DMS79 (cell line): Measurements from ENCODE around the gene MTA1.

Source experiments
- DNase-seq: peaks from one replicate; lab custom pipeline; 2025; lab: John Stamatoyannopoulos, UW

The MTA1 gene

DNA sequence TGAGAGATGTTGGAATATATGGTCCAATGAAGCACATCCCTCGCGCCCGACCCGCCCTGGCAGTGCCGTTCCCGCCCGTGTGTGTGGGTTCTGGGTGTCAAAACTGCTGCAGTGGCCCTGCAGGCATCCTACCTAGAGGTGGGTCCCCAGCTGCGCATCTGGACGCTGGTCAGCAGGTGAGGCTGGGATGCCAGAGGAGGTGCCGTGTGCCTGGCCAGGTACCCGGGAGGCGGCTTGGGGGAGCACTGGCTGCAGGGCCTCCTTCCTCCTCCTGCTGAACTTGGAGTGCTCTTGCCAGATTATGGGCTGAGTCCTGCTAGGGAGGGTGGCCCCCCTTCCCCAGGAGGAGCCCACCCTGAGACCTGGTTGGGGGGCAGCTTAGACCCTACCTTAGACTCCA lies 5.2 kb downstream of the MTA1 start:
- DNase-seq = no peak

DNA sequence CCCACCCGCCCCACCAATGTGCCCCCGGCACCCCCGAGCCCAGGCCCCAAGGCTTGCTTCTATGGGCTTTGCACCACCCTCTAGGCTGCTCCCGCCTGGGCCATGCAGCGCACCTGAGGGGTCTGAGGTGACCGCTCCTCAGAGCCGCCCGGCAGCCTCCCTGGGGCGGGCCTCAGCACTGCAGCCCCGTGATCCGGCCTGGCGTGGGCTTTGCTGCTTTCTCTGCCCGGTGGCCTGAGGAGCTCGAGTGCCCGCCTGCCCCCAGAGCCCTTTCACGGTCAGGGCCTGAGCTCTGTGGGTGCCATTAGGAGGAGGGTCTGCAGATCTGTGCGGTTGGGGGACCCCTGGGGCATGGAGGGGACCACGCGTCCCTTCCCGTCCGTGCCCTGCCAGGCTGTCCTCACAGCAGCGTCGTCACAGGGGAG lies 6.2 kb downstream of the MTA1 start:
- DNase-seq = no peak

DNA sequence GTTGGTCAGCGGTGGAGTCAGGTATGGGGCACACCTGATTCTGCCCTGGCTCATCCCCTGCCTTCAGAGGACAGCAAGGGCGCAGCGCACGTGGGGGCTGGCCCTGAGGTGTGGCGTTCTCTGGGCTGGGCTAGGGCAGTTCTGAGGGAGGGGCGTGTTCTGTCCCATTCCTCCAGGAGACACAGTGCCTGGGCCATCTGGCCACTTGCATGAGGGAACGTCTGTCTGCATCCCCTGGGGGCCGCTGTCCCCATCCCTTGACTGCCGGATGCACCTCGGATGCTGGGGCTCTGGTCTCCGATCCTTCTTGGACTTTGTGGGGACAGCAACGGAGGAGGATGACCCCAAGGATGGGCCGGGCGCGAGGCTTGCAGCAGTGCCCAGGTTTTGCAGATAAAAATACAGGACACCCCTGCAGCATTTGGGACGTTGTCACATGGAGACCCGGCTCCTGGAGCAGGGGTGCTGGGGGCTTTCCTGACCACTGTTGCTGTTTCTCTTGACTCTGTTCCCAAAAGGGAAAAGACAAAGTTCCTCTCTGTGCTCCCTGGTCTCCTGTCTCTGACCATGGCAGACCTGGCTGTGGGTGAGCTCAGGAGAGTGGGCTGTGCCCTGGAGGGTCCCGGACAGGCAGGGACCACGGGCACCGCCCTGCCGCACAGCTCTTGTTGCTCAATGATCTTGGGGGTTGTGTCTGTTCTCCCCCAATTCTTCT lies 6.9 kb downstream of the MTA1 start:
- no peak for DNase-seq

DNA sequence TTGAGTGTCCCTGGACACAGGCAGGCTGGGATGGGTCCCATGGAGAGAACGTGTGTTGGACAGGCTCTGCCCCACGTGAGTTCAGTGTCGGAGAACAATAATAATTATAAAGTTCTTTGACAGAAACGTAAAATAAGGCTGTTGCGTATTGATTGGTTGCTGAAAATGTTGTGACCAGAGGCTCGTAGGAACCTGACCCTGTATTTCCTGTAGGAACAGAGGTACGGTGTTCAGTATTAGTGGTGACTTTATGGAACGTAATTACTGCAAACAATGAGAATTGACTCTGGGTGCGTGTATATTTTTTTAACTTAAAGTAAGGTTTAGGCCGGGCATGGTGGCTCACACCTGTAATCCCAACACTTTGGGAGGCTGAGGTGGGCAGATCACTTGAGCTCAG lies 7.8 kb downstream of the MTA1 start:
- DNase-seq = no peak

DNA sequence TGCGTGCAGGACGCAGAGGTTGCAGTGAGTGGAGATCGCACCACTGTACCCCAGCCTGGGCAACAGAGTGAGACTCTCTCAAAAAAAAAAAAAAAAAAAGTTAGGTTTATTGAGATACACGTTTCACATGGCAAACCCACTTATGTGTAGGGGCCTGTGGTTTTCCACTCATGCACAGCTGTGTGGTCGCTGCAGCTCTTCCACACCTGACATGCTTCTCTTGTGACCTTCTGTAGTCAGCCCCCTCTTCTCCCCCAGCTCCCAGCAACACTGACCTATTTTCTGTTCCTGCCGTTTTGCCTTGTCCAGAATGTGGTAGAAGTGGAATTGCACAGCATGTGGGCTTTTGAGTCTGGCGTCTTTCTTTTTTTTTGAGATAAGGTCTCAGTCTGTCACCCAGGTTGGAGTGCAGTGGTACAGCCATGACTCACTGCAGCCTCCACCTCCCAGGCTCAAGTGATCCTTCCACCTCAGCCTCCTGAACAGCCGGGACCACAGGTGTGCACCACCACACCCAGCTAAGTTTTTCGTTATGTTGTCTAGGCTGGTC lies 8.4 kb downstream of the MTA1 start:
- DNase-seq = no peak

DNA sequence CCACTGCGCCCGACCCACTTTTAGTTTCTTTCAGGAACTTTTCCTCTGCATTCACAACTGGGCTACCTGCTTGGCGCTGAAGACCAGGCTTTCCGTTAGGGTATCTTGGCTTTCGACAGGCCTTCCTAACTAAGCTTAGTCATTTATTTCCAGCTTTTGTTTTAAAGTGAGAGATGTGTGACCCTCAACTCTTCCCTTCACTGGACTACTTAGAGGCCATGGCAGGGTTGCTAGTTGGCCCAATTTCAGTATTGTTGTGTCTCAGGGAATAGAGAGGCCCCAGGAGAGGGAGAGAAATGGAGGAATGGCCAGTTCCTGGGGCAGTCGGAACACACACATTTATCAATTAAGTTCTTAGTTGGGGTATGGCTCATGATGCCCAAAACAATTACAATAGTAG lies 10.4 kb downstream of the MTA1 start:
- no peak for DNase-seq

DNA sequence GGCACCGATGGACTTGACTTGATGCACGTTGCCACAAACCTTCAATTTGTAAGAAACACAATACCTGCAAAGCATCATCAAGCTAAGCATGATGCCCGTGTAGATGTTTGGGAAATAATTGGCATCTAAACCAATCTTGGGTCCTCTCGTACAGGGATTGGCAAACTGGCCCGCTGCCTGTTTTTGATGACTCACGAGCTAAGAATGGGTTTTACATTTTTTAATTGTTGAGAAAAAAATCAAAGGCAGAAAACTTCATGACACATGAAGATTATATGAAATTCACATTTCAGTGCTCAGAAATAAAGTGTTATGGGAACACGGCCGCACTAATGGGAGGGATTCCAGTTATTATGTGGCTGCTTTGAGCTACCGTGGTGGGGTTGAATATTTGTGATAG lies 10.9 kb downstream of the MTA1 start:
- DNase-seq = no peak

DNA sequence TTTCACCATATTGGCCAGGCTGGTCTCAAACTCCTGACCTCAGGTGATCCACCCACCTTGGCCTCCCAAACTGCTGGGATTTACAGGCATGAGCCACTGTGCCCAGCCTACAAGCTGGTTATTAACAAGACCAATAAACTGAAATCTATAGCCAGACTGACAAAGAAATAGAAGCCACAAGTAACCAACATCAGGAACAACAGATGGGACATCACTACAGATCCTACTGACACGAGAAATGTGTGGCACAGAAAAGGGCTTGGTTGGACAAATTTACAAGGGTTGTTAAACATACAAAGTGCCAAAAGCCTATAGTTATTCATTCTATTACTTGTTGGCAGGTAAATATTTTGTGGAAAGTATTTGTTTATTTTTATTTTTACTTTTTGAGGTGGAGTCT lies 11.6 kb downstream of the MTA1 start:
- no peak for DNase-seq

DNA sequence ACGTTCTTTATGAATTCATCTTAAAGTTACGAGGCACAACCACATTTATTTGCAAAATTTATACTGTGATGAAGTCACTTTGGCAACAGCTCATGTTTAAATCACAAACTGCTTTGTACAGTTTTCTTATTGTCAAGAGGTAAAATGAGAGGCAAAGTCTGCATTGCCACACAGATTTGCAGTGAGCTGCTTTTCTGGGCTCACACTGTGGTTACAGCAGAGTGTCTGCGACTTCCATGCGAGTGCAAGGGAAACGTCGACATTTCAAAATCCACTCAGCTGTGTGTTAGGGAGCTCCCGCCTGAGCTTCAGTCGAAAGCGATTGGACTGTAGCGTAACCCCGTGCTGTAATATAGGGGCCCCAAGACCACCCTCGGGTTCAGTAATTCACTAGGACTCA lies 13.0 kb downstream of the MTA1 start:
- no peak for DNase-seq

DNA sequence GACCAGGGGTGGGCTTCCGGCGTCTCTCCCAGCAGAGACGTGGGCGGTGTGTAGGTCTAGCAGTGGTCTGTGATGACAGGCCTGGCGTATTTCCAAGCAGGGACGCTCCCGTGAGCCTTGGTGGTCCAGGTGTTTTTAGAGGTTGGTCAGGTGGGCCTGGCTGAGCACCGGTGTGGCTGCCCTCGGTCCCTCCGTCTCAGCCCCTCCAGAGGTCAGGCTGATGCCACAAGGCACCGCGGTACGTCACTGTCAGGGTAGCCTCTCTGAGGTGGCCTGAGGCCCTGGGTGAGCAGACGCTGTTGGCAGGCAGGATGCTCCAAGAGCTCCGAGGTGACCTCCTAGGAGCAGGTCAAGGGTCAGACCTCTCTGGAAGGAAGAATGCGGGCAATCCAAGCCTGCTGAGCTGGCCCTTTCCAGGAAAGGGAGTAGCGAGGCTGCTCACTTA lies 13.6 kb downstream of the MTA1 start:
- no peak for DNase-seq

DNA sequence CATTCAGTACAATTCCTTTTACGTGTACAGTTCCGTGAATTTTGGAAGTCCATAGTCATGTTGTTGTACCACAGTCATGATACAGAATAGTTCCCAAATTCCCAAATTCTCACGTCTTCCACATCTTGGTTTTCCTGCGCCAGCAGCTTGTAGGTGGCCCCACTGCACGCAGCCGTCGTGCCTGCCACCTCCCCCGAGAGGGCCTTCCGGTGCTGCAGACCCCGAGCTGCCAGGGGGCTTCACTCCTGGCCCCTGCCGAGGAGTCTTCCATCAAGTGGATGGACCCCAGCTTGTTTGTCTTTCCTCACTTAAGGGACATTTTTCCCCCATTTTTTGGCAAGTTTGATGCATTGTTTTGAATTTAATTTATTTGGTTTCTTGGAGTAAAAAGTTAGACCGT lies 16.8 kb downstream of the MTA1 start:
- no peak for DNase-seq

DNA sequence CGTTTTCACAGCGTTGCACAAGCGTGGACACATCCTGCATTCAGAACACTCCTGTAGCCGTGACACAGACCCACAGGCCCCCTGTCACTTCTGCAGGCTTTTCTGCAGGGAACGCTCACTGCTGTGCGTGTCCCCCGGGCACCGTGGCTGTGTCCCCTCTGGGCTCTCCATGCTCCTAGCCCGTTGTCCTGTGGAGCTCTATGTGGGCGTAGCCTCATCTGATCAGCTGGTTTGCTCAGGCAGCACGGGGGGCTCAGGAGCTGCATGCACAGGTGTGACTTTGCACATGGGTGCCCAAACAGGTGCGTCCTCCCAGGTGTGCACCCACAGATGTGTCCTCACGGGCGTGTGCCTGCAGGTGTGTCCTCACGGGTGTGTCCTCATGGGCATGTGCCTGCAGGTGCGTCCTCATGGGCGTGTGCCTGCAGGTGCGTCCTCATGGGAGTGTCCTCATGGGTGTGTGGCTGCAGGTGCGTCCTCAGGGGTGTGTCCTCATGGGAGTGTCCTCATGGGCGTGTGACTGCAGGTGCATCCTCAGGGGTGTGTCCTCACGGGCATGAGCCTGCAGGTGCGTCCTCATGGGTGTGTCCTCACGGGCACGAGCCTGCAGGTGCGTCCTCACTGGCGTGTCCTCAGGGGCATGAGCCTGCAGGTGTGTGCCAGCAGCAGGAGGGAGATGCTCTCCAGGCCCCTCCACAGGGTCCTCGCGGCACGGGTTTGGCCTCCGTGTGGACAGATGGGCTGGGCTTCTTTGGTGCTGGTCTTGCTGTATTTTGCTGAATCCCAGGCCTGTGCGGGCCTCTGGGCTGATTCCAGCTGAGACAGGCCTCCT lies 17.5 kb downstream of the MTA1 start:
- no peak for DNase-seq

DNA sequence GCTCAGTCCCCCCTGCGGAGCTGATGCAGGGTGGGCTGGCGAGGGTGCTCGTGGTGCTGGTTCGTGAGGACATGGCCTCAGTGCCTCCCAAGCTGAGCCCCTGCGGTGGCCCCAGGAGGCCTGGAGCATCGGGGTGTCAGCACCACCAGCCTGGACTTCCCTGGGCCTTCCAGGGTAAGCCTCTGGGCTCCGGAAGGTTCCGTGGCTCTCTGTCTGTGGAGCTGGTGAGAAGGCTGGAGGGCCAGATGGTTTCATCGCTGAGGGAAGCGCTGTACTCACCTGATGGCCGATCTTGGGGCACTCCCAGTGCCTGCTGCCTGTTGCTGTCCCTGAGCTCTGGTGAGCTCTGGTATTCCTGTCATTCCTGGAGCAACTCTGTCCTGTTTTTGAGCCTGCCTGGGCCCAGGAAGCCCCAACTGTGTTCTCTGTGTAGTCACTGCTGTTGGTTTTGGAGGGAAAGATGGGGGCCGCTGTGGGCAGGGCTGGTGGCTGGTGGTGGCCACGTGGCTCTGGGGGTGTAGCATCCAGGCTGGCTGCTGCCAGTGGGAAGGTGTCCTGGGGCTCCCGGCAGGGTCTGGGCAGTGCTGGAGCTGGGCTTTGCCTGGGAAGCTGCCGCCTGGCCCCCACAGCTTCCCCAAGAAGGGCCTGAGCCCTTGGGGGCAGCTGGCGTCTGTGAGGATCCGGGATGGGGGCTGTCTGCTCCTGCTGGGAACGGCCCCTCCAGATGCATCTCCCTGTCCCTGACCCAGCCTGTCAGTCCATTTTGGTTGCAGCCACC lies 18.3 kb downstream of the MTA1 start:
- no peak for DNase-seq

DNA sequence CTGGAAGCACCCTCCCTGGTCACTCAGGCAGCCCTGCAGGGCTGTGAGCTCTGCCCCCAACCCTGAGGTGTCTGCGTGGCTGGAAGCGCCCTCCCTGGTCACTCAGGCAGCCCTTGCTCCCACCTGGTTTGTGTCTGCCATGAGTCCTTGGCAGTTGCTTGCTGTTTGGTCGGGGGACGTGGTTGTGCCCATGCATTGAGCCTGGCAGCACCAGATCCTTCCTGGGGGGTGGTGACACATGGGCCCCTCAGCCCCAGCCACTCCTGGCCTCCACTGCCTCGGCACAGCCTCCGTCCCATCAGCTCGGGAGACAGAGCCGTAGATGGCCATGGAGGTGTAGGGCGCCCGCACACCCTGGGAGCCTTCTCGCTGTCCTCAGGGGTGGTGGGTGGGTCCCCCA lies 19.6 kb downstream of the MTA1 start:
- no peak for DNase-seq

DNA sequence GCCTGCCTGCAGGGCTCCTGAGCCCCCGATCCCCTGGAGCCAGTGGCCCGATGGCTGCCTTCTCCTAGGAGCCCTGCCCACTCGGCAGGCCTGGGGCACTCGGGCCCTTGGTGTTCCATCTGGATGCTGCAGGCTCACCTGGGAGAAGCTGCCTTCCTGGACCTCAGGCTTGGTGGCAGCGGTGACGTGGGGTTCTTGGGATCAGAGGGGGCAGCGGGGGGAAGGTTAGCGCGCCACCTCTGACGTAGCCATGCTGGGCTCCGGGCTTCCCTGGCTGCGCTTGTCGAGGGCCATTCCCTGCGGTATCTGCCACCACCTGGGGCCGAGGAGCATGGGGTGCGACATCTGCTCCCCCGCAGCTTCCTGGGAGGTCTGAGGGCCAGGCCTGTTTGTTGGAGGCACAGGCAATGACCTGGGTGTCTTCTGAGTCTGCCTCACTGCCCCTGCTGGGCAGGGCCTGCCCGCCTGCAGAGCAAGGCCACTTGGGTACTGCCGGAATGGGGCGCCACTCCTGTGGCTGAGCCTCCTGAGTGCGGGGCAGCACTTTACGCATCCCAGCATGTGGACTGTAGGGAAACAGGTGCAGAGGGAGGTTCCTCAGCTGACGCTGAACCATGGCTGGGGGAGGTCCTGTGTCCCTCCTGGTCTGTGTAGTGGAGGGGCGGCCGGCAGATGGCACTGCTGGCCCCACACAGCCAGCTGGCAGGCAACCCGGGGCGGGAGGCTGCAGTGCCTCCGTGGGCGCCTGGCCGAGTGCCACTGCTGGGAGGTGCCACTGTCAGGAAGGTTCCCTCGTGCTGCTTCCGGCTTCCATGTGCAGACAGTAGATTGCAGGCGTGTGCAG lies 20.3 kb downstream of the MTA1 start:
- no peak for DNase-seq

DNA sequence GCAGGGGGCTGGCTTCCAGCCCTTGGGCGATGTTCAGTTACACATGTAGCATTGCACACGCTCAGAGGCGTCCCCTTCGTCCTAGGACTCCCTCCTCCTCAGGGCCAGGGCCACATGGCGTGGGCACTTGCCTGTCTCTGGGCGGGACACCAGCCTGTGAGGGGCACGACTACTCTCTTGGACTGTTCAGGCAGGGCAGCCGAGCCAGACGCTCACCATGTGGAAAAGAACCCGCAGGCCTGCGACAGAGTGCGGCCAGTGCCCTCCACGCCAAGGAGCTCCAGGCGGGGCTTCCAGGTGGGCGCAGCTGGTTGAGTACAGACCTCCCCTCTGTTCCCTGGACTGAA lies 20.9 kb downstream of the MTA1 start:
- no peak for DNase-seq

DNA sequence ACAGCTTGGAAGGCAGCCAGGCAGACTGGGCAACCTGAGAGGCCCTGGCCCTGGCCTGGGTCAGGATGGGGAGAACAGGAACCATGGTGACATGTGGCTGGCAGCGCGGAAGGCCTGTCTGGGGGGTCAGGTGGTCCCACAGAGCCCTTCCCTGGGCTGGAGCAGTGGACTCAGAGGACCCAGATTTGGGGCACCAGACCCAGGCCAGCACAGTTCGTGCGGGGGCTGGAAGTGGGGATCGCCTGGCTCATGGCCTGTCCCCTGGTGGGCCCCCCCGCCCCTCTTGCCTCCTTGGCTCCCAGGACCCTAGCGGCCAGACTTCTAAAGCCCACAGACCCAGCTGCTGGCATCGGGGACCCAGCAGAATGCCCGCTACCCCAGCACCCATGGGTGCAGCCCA lies 21.4 kb downstream of the MTA1 start:
- DNase-seq = no peak

DNA sequence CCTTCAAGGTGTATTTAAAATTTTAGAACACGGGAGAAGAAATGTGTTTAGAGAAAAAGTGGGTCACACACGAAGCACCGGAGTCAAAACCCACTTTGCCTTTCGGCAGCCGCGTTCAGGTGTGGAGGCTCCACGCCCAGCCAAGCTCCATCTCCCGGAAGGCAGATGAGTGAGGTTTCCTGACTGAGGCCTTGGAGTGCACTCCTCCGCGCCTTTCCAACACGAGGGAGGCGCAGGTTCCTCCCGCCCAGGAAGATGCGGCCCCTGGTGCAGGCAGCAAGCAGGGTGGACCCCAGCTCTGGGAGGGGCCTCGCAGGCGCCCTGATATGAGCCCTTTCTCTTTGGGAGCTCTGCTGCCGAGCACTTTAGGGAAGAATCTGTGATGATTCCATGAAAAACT lies 22.5 kb downstream of the MTA1 start:
- DNase-seq = no peak

DNA sequence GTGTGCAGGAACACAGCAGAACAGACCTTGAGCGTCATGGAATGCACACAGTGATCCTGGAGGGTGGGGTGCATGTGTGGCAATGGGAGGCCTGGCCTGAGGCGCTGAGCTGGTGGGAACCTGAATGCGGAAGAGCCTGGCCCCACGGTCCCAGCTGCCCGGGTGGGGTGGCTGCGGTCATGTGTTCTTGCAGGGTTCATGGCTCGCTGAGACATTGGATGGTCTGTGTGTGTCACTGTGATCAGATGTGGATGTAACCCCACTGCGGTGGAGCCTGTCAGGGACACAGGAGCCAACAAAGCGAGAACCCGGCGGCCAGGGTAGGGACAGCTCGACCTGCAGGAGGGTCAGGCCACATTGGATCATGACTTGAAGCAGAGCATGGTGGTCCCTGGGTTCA lies 23.2 kb downstream of the MTA1 start:
- no peak for DNase-seq

DNA sequence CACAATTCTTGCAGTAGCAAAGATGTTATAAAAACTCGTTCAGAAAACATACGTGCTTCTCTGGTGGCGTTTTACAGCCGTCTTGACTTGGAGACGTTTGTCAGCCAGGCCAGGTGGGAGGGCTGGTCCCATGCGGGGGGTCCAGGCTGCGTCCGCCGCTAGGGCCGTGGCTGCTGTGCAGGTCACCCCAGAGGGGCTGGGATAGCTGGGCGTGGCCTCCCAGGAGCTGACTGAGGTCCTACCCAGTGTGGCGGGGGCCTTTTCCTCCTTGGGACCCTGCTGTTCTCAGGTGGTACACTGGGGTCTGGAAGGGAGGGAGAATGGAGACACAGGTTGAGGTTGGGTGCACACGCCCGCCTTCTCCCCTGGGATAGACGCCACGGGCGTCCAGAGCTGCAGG lies 25.2 kb downstream of the MTA1 start:
- no peak for DNase-seq

DNA sequence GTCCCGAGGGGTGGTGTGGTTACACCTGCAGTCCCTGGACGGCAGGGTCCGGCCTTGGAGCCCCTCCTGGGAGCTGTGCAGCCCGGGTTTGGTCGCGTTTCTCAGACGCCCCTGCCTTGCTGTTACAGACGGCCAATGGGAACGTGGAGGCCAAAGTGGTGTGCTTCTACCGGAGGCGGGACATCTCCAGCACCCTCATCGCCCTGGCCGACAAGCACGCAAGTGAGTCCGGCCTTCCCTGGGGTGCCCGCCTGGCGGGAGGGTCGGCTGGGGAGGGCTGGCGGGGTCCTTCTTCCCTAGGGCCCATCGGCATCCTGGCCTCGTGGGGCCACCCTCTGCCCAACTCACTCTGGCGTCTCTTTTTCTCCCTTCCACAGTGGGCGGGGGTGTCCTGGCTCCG lies 25.7 kb downstream of the MTA1 start:
- DNase-seq = no peak
